OCI-LY1 (cell line): Measurements from ENCODE around the gene MLANA.

ENCODE experiments used
- H2AFZ ChIP-seq: fragments of 200-600 bp; sonication (generic), shearing (Covaris generic); 2 replicates; pipeline ENCODE4 v1.6.0; 2014; ENCODE audit warnings: antibody characterized with exemption, mild to moderate bottlenecking, low read length
- H3F3A ChIP-seq: fragments of 200-600 bp; sonication (generic), shearing (Covaris generic); 2 replicates; pipeline ENCODE4 v1.6.0; 2014; ENCODE audit warnings: mild to moderate bottlenecking, antibody characterized with exemption, low read length, moderate library complexity; ENCODE audit not compliant: insufficient read depth
- H3K27ac ChIP-seq: fragments of 200-600 bp; sonication (generic); 2 replicates; pipeline ENCODE4 v1.5.1; 2014; ENCODE audit warnings: low read length, mixed run types, mild to moderate bottlenecking, low read depth; ENCODE audit not compliant: poor library complexity, severe bottlenecking
- H3K27me3 ChIP-seq: fragments of 200-600 bp; sonication (generic); 2 replicates; pipeline ENCODE4 v1.6.0; 2014; ENCODE audit warnings: antibody characterized with exemption, mild to moderate bottlenecking, low read length, moderate library complexity; ENCODE audit not compliant: insufficient read depth
- H3K36me3 ChIP-seq: fragments of 200-600 bp; sonication (generic); 2 replicates; pipeline ENCODE4 v1.6.1; 2014; ENCODE audit warnings: mild to moderate bottlenecking, antibody characterized with exemption, low read length, moderate library complexity, mixed read lengths; ENCODE audit not compliant: insufficient read depth
- H3K4me1 ChIP-seq: fragments of 200-600 bp; sonication (generic); 2 replicates; pipeline ENCODE4 v1.5.1; 2014; ENCODE audit warnings: mild to moderate bottlenecking, low read length, moderate library complexity; ENCODE audit not compliant: insufficient read depth, severe bottlenecking
- H3K4me2 ChIP-seq: fragments of 200-600 bp; sonication (generic), shearing (Covaris generic); 2 replicates; pipeline ENCODE4 v1.6.1; 2014; ENCODE audit warnings: low read length
- H3K4me3 ChIP-seq: fragments of 200-600 bp; sonication (generic); 2 replicates; pipeline ENCODE4 v1.5.1; 2014; ENCODE audit warnings: low read length, low read depth, mild to moderate bottlenecking, mixed read lengths; ENCODE audit not compliant: poor library complexity, severe bottlenecking
- H3K79me2 ChIP-seq: fragments of 200-600 bp; shearing (Covaris generic); 2 replicates; pipeline ENCODE4 v1.6.1; 2016; ENCODE audit warnings: mixed run types, low read length, mixed read lengths; ENCODE audit not compliant: insufficient read depth
- H3K9ac ChIP-seq: fragments of 200-600 bp; sonication (generic), shearing (Covaris generic); 2 replicates; pipeline ENCODE4 v1.6.1; 2014; ENCODE audit warnings: mild to moderate bottlenecking, low read length, mixed read lengths
- H3K9me2 ChIP-seq: fragments of 200-600 bp; sonication (generic), shearing (Covaris generic); 2 replicates; pipeline ENCODE4 v1.6.1; 2014; ENCODE audit warnings: low read depth, mild to moderate bottlenecking, low read length, mixed read lengths
- H3K9me3 ChIP-seq: fragments of 200-600 bp; shearing (Covaris generic); 2 replicates; pipeline ENCODE4 v1.6.1; 2014; ENCODE audit warnings: low read length, mixed read lengths
- H4K20me1 ChIP-seq: fragments of 200-600 bp; sonication (generic), shearing (Covaris generic); 2 replicates; pipeline ENCODE4 v1.6.0; 2016; ENCODE audit warnings: mild to moderate bottlenecking, low read length; ENCODE audit not compliant: insufficient read depth
- CTCF ChIP-seq: fragments of 200-600 bp; sonication (generic), shearing (Covaris generic); IDR thresholded peaks from 2 replicates; pipeline ENCODE4 v1.5.1; 2017; ENCODE audit warnings: mild to moderate bottlenecking, antibody characterized with exemption, low read length, moderate library complexity, mixed read lengths
- EZH2 ChIP-seq: fragments of 200-600 bp; sonication (generic), shearing (Covaris generic); IDR thresholded peaks from 2 replicates; pipeline ENCODE4 v1.8.0; 2017; ENCODE audit warnings: borderline replicate concordance, mixed run types, mild to moderate bottlenecking, antibody characterized with exemption, low read length, moderate library complexity, mixed read lengths

MLANA gene

GRCh38 chr9:5846501-5846921 is 44.2 kb upstream of the MLANA start:
- Histone ChIP-seq H3K4me2 (no peak overlapping the region), H3K9ac (no peak overlapping the region), H3K9me3 (no peaks in the 10 kb centered on the region), H4K20me1 (no peaks in the 10 kb centered on the region), H3K79me2 (no peaks in the 10 kb centered on the region), H3K27ac (no peak overlapping the region), H3K27me3 (no peaks in the 10 kb centered on the region), H3K4me3 (no peak overlapping the region), H3F3A (no peaks in the 10 kb centered on the region), H2AFZ (no peak overlapping the region), H3K9me2 (no peaks in the 10 kb centered on the region), H3K4me1 (peaks cover 28% of the 10 kb centered on the region), H3K36me3 (no peaks in the 10 kb centered on the region)
- TF ChIP-seq EZH2 (no peak), CTCF (no peak)

GRCh38 chr9:5848372-5848882 is 42.3 kb upstream of the MLANA start:
- Histone ChIP-seq H3K4me1 (peaks cover 27% of the 10 kb centered on the region), H4K20me1 (no peaks in the 10 kb centered on the region), H3K4me3 (no peak overlapping the region), H3K9ac (no peak overlapping the region), H3K9me2 (no peaks in the 10 kb centered on the region), H3K79me2 (no peaks in the 10 kb centered on the region), H3K27me3 (no peaks in the 10 kb centered on the region), H3K4me2 (no peak overlapping the region), H3K9me3 (no peaks in the 10 kb centered on the region), H3F3A (no peaks in the 10 kb centered on the region), H3K27ac (no peak overlapping the region), H2AFZ (no peak overlapping the region), H3K36me3 (no peaks in the 10 kb centered on the region)
- no peak for TF ChIP-seq CTCF
- TF ChIP-seq EZH2, result no peak

GRCh38 chr9:5850724-5851122 is 40.0 kb upstream of the MLANA start:
- H3K4me1 ChIP-seq, result peaks cover 4% of the 10 kb centered on the region
- H3K27ac ChIP-seq, result no peak overlapping the region
- H3K9me2 ChIP-seq, result no peaks in the 10 kb centered on the region
- no peaks in the 10 kb centered on the region for H3F3A ChIP-seq
- H3K36me3 ChIP-seq, result no peaks in the 10 kb centered on the region
- no peaks in the 10 kb centered on the region for H3K9me3 ChIP-seq
- H3K4me2 ChIP-seq, result no peak overlapping the region
- H2AFZ ChIP-seq, result no peak overlapping the region
- no peaks in the 10 kb centered on the region for H3K27me3 ChIP-seq
- H3K79me2 ChIP-seq, result no peaks in the 10 kb centered on the region
- H3K4me3 ChIP-seq, result no peak overlapping the region
- no peak overlapping the region for H3K9ac ChIP-seq
- TF ChIP-seq EZH2 (no peak), CTCF (no peak)
- H4K20me1 ChIP-seq, result no peaks in the 10 kb centered on the region
